Endothelial cell of umbilical vein (primary cell): ENCODE measurements around the gene FTSJ3.

Source experiments
- EZH2 ChIP-seq: IDR thresholded peaks from 2 replicates; pipeline ENCODE4 v1.6.1; 2012; ENCODE audit warnings: borderline replicate concordance, low read depth, mild to moderate bottlenecking, moderate library complexity, low read length, inconsistent platforms; ENCODE audit not compliant: severe bottlenecking
- MYC ChIP-seq: IDR thresholded peaks from one replicate; pipeline ENCODE4 v1.6.1; 2011; ENCODE audit warnings: mild to moderate bottlenecking, low read depth, low read length
- POLR2A ChIP-seq: IDR thresholded peaks from 2 replicates; pipeline ENCODE4 v1.6.1; 2012; ENCODE audit warnings: low read depth, mild to moderate bottlenecking, control low read depth, low read length
- POLR2AphosphoS5 ChIP-seq: IDR thresholded peaks from 2 replicates; pipeline ENCODE4 v1.6.1; 2012; ENCODE audit warnings: low read depth, mild to moderate bottlenecking, control low read depth, low read length, moderate library complexity; ENCODE audit not compliant: insufficient read depth
- TF ChIP-seq, protein P1 (sequence below), 2 donors: IDR thresholded peaks; 1 replicate in 1 of 2; 2 replicates in 1 of 2; pipeline ENCODE4 v1.5.1; 2011; ENCODE audit warnings: low read length in 2 of 2, mild to moderate bottlenecking in 2 of 2, moderate library complexity in 2 of 2, control low read depth in 1 of 2, inconsistent platforms in 1 of 2, low read depth in 1 of 2; ENCODE audit not compliant: insufficient read depth in 1 of 2; ENCODE audit errors: extremely low read depth in 1 of 2

DNA sequence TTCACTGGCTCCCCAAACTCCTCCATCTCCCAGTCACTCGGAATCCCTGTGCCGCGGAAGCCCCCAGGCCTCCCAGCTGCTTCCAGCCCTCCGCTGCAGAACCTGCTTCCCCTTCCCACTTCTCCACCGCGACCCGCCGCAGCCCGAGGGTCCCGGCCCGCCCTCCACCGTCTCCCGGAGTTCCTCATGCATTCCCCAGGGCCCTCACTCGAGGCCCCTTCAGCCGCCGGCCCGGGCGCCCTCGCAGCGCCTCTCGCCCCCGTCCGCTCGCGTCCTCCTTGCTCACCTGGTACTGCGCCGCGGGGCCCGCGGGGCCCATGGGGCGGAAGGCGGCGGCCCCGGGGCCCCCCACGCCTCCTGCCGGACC lies 14.7 kb upstream of the FTSJ3 start:
- no peak for TF ChIP-seq POLR2A
- TF ChIP-seq, protein P1, sequence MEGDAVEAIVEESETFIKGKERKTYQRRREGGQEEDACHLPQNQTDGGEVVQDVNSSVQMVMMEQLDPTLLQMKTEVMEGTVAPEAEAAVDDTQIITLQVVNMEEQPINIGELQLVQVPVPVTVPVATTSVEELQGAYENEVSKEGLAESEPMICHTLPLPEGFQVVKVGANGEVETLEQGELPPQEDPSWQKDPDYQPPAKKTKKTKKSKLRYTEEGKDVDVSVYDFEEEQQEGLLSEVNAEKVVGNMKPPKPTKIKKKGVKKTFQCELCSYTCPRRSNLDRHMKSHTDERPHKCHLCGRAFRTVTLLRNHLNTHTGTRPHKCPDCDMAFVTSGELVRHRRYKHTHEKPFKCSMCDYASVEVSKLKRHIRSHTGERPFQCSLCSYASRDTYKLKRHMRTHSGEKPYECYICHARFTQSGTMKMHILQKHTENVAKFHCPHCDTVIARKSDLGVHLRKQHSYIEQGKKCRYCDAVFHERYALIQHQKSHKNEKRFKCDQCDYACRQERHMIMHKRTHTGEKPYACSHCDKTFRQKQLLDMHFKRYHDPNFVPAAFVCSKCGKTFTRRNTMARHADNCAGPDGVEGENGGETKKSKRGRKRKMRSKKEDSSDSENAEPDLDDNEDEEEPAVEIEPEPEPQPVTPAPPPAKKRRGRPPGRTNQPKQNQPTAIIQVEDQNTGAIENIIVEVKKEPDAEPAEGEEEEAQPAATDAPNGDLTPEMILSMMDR (IDR thresholded peaks at IDR 0.05; ENCODE audit: extremely low read depth in 1 of 2, insufficient read depth in 1 of 2, low read depth in 1 of 2, low read length in 2 of 2): no peak
- no peak for TF ChIP-seq MYC
- TF ChIP-seq POLR2AphosphoS5: no peak
- no peak for TF ChIP-seq EZH2
